Fibroblast of skin of right biceps (primary cell): ENCODE results near the gene CFAP221.

ENCODE experiments used
- DNase-seq: peaks from one replicate; pipeline ENCODE4 v3.0.0-alpha.2; 2013

Gene CFAP221

GRCh38 chr2:119537792-119538191, 6.5 kb upstream of the CFAP221 start:
- no peak for DNase-seq

GRCh38 chr2:119541476-119541875, 2.8 kb upstream of the CFAP221 start:
- DNase-seq: no peak

GRCh38 chr2:119544939-119545475, 758 bp downstream of the CFAP221 start:
- peak; percentile 76 for DNase-seq

GRCh38 chr2:119545754-119546446, 1.7 kb downstream of the CFAP221 start:
- DNase-seq: peak; percentile 80

- DNase-seq: no peak
Observed at GRCh38 chr2:119546447-119546767, 2.2 kb downstream of the CFAP221 start.

GRCh38 chr2:119548516-119549120, 4.4 kb downstream of the CFAP221 start:
- no peak for DNase-seq

- DNase-seq: peak; percentile 80
Observed at GRCh38 chr2:119549241-119549640, 5.0 kb downstream of the CFAP221 start.

- no peak for DNase-seq
Observed at GRCh38 chr2:119550346-119550745, 6.1 kb downstream of the CFAP221 start.

GRCh38 chr2:119550856-119551255, 6.6 kb downstream of the CFAP221 start:
- no peak for DNase-seq

GRCh38 chr2:119552902-119553301, 8.7 kb downstream of the CFAP221 start:
- no peak for DNase-seq

- DNase-seq: no peak
Observed at GRCh38 chr2:119553687-119554344, 9.6 kb downstream of the CFAP221 start.

GRCh38 chr2:119565481-119565880, 21.2 kb downstream of the CFAP221 start:
- no peak for DNase-seq

- no peak for DNase-seq
Observed at GRCh38 chr2:119567292-119567691, 23.0 kb downstream of the CFAP221 start.

- no peak for DNase-seq
Observed at GRCh38 chr2:119574108-119574815, 30.0 kb downstream of the CFAP221 start.

- DNase-seq: no peak
Observed at GRCh38 chr2:119574864-119575263, 30.6 kb downstream of the CFAP221 start.

GRCh38 chr2:119575439-119575838, 31.2 kb downstream of the CFAP221 start:
- no peak for DNase-seq

GRCh38 chr2:119579424-119580295, 35.4 kb downstream of the CFAP221 start:
- DNase-seq: no peak

- DNase-seq: no peak
Observed at GRCh38 chr2:119580550-119581072, 36.4 kb downstream of the CFAP221 start.

- no peak for DNase-seq
Observed at GRCh38 chr2:119583291-119583690, 39.0 kb downstream of the CFAP221 start.

- no peak for DNase-seq
Observed at GRCh38 chr2:119584469-119584868, 40.2 kb downstream of the CFAP221 start.

- DNase-seq: no peak
Observed at GRCh38 chr2:119586085-119586484, 41.8 kb downstream of the CFAP221 start.

- DNase-seq: no peak
Observed at GRCh38 chr2:119590873-119591272, 46.6 kb downstream of the CFAP221 start.
